Body of pancreas (tissue), 4 donors: ENCODE results near the gene ZNF714.

ENCODE experiments used
- POLR2A ChIP-seq, 3 donors: fragments of 450-650 bp; IDR thresholded peaks; one replicate each; pipeline ENCODE4 v1.6.1; 2016; ENCODE audit warnings: antibody characterized with exemption in 3 of 3, mild to moderate bottlenecking in 2 of 3
- TF ChIP-seq, protein P1 (sequence below), 7 experiments: fragments of 450-650 bp in 4 of 7; fragments of 200-600 bp in 3 of 7; sonication (generic) in 3 of 7; IDR thresholded peaks; one replicate each; pipeline ENCODE4 v1.5.1; 2016 to 2019; ENCODE audit warnings: antibody characterized with exemption in 7 of 7

DNA sequence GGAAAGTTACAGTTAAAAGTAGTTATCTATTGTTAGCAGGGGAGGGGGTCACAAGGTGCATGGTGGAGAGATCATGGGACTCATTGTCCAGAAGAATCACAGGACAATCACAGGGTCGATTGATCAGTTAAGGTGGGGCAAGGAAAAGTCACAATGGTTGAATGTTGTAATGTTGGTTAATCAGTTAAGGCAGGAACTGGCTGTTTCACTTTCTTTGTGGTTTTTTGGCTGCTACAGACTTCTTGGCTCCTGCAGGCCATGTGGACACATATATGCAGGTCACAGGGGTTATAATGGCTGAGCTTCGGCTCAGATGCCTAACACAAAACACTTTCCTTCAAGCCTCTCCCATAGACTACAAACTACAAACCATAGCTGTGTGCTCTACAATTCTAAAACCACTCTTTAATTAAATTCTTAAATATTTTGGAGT is 52.9 kb downstream of the ZNF714 start:
- no peak for TF ChIP-seq POLR2A (IDR thresholded peaks at IDR 0.05)
- TF ChIP-seq, protein P1, sequence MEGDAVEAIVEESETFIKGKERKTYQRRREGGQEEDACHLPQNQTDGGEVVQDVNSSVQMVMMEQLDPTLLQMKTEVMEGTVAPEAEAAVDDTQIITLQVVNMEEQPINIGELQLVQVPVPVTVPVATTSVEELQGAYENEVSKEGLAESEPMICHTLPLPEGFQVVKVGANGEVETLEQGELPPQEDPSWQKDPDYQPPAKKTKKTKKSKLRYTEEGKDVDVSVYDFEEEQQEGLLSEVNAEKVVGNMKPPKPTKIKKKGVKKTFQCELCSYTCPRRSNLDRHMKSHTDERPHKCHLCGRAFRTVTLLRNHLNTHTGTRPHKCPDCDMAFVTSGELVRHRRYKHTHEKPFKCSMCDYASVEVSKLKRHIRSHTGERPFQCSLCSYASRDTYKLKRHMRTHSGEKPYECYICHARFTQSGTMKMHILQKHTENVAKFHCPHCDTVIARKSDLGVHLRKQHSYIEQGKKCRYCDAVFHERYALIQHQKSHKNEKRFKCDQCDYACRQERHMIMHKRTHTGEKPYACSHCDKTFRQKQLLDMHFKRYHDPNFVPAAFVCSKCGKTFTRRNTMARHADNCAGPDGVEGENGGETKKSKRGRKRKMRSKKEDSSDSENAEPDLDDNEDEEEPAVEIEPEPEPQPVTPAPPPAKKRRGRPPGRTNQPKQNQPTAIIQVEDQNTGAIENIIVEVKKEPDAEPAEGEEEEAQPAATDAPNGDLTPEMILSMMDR (IDR thresholded peaks at IDR 0.05) = no peak
